ENCODE measurements around the gene CSRP1. TPM values are rescaled to one million over a fixed set of nuclear protein-coding genes. Genes with fewer than 3 reads are reported as not detected.

The CSRP1 gene
- total RNA-seq, result 19.4 and 23.2 TPM in 2 replicates
- long read RNA-seq, full-length matches to known transcripts, result 90 of 91 reads
- long read RNA-seq, partial matches to known transcripts, result 1 of 91 reads
- long read RNA-seq, other reads (novel, unspliced or antisense), result 0 of 91 reads

GRCh38 chr1:201506557-201507359, at the start of gene CSRP1:
Gene CSRP1, minus strand, starts transcription at chr1:201507123. Its CDS starts 10,820 bp downstream, at chr1:201496303.
- H3K27ac Mint-ChIP-seq, result peak within 1 kb of the TSS; percentile 90
- H3K4me3 Mint-ChIP-seq (ENCODE audit: low read depth), result peak within 1 kb of the TSS; percentile 65
- no peaks in the 10 kb centered on the region for H3K36me3 Mint-ChIP-seq (ENCODE audit: insufficient read depth)
- no peak for TF ChIP-seq CTCF (IDR thresholded peaks at IDR 0.05; ENCODE audit: unreplicated experiment)
- peaks cover 44% of the 10 kb centered on the region for H3K4me1 Mint-ChIP-seq (ENCODE audit: low read depth)
- DNase-seq (ENCODE audit: low spot score, unreplicated experiment), result no peak
- H3K9me3 Mint-ChIP-seq (ENCODE audit: low read depth), result no peaks in the 10 kb centered on the region
- peaks cover 3% of the 10 kb centered on the region for H3K27me3 Mint-ChIP-seq

GRCh38 chr1:201555593-201555945, 48.6 kb upstream of the CSRP1 start:
- H3K4me1 Mint-ChIP-seq (ENCODE audit: low read depth), result peaks cover 8% of the 10 kb centered on the region
- TF ChIP-seq CTCF (IDR thresholded peaks at IDR 0.05; ENCODE audit: unreplicated experiment), result no peak

GRCh38 chr1:201554789-201555592, 48.1 kb upstream of the CSRP1 start:
- Mint-ChIP-seq H3K36me3 (ENCODE audit: insufficient read depth) (no peaks in the 10 kb centered on the region), H3K4me1 (ENCODE audit: low read depth) (peaks cover 8% of the 10 kb centered on the region), H3K27me3 (peaks cover 10% of the 10 kb centered on the region), H3K27ac (no peak overlapping the region), H3K9me3 (ENCODE audit: low read depth) (no peaks in the 10 kb centered on the region), H3K4me3 (ENCODE audit: low read depth) (no peak overlapping the region)
- DNase-seq (ENCODE audit: low spot score, unreplicated experiment), result no peak
- TF ChIP-seq CTCF (IDR thresholded peaks at IDR 0.05; ENCODE audit: unreplicated experiment), result no peak

More at GRCh38 chr1:201555593-201555945, 48.6 kb upstream of the CSRP1 start:
- Mint-ChIP-seq H3K4me3 (ENCODE audit: low read depth) (no peak overlapping the region), H3K9me3 (ENCODE audit: low read depth) (no peaks in the 10 kb centered on the region), H3K27ac (no peak overlapping the region), H3K36me3 (ENCODE audit: insufficient read depth) (no peaks in the 10 kb centered on the region), H3K27me3 (peaks cover 12% of the 10 kb centered on the region)
- no peak for DNase-seq (ENCODE audit: low spot score, unreplicated experiment)

- DNase-seq (ENCODE audit: low spot score, unreplicated experiment), result no peak
- Mint-ChIP-seq H3K27ac (no peak overlapping the region), H3K4me1 (ENCODE audit: low read depth) (peaks cover 8% of the 10 kb centered on the region), H3K27me3 (peaks cover 6% of the 10 kb centered on the region), H3K9me3 (ENCODE audit: low read depth) (no peaks in the 10 kb centered on the region), H3K4me3 (ENCODE audit: low read depth) (no peak overlapping the region), H3K36me3 (ENCODE audit: insufficient read depth) (no peaks in the 10 kb centered on the region)
- no peak for TF ChIP-seq CTCF (IDR thresholded peaks at IDR 0.05; ENCODE audit: unreplicated experiment)
Measured at GRCh38 chr1:201554190-201554600, 47.3 kb upstream of the CSRP1 start.

- DNase-seq (ENCODE audit: low spot score, unreplicated experiment), result no peak
- Mint-ChIP-seq H3K27me3 (peaks cover 6% of the 10 kb centered on the region), H3K4me3 (ENCODE audit: low read depth) (no peak overlapping the region), H3K4me1 (ENCODE audit: low read depth) (peaks cover 8% of the 10 kb centered on the region), H3K27ac (no peak overlapping the region), H3K9me3 (ENCODE audit: low read depth) (no peaks in the 10 kb centered on the region), H3K36me3 (ENCODE audit: insufficient read depth) (no peaks in the 10 kb centered on the region)
- TF ChIP-seq CTCF (IDR thresholded peaks at IDR 0.05; ENCODE audit: unreplicated experiment), result no peak
Measured at GRCh38 chr1:201553496-201554189, 46.7 kb upstream of the CSRP1 start.
